GM21390 (cell line): ENCODE measurements around the gene RASSF5.

Experiments
- ATAC-seq: cut with Tn5 transposase; IDR thresholded peaks from one replicate; pipeline ENCODE4 v1.9.1; 2021; ENCODE audit not compliant: unreplicated experiment

The RASSF5 gene

GRCh38 chr1:206513312-206514111 is 6.2 kb downstream of the RASSF5 start:
- ATAC-seq = no peak

GRCh38 chr1:206514813-206515387 is 7.6 kb downstream of the RASSF5 start:
- no peak for ATAC-seq

- no peak for ATAC-seq
Measured at GRCh38 chr1:206516728-206516990, 9.3 kb downstream of the RASSF5 start.

GRCh38 chr1:206517784-206518183 is 10.5 kb downstream of the RASSF5 start:
- no peak for ATAC-seq

- ATAC-seq = no peak
Measured at GRCh38 chr1:206518206-206518605, 10.9 kb downstream of the RASSF5 start.

- ATAC-seq = no peak
Measured at GRCh38 chr1:206518743-206519142, 11.4 kb downstream of the RASSF5 start.

- no peak for ATAC-seq
Measured at GRCh38 chr1:206521127-206521526, 13.8 kb downstream of the RASSF5 start.

GRCh38 chr1:206521694-206522402 is 14.5 kb downstream of the RASSF5 start:
- ATAC-seq = no peak

GRCh38 chr1:206524739-206525364 is 17.5 kb downstream of the RASSF5 start:
- no peak for ATAC-seq

- ATAC-seq = no peak
Measured at GRCh38 chr1:206526064-206526911, 19.0 kb downstream of the RASSF5 start.

- ATAC-seq = no peak
Measured at GRCh38 chr1:206529425-206529824, 22.1 kb downstream of the RASSF5 start.

- ATAC-seq = no peak
Measured at GRCh38 chr1:206532368-206532767, 25.0 kb downstream of the RASSF5 start.

- ATAC-seq = no peak
Measured at GRCh38 chr1:206534552-206534951, 27.2 kb downstream of the RASSF5 start.

GRCh38 chr1:206535853-206536188 is 28.5 kb downstream of the RASSF5 start:
- no peak for ATAC-seq

- ATAC-seq = no peak
Measured at GRCh38 chr1:206537141-206537540, 29.8 kb downstream of the RASSF5 start.

GRCh38 chr1:206538086-206538770 is 30.9 kb downstream of the RASSF5 start:
- no peak for ATAC-seq

- ATAC-seq = no peak
Measured at GRCh38 chr1:206538901-206539640, 31.7 kb downstream of the RASSF5 start.

GRCh38 chr1:206540044-206540780 is 32.9 kb downstream of the RASSF5 start:
- ATAC-seq = no peak

GRCh38 chr1:206541236-206541833 is 34.0 kb downstream of the RASSF5 start:
- ATAC-seq = no peak
